Muscle of leg (tissue), 11 donors: Measurements from ENCODE around the gene KCNK7. TPM values are rescaled to one million over a fixed set of nuclear protein-coding genes. Genes with fewer than 3 reads are reported as not detected.

ENCODE experiments used
- DNase-seq: peaks from one replicate; pipeline ENCODE4 v3.0.0; 2013
- H3K27ac ChIP-seq: one replicate; pipeline ENCODE4 v1.5.1; 2013; ENCODE audit warnings: mild to moderate bottlenecking, low read length, control low read depth
- H3K27me3 ChIP-seq: one replicate; pipeline ENCODE4 v1.6.1; 2013; ENCODE audit warnings: low read length; ENCODE audit not compliant: control insufficient read depth, insufficient read depth
- H3K36me3 ChIP-seq: one replicate; pipeline ENCODE4 v1.6.1; 2013; ENCODE audit warnings: low read length; ENCODE audit not compliant: control insufficient read depth, insufficient read depth
- H3K4me1 ChIP-seq: one replicate; pipeline ENCODE4 v1.6.1; 2013; ENCODE audit warnings: low read length; ENCODE audit not compliant: control insufficient read depth, insufficient read depth
- H3K4me3 ChIP-seq: one replicate; pipeline ENCODE4 v1.5.1; 2013; ENCODE audit warnings: low read length, control low read depth
- H3K9me3 ChIP-seq: replicated peaks from 2 replicates; pipeline ENCODE4 v1.6.1; 2013; ENCODE audit warnings: low read depth, low read length; ENCODE audit not compliant: control insufficient read depth
- WGBS: methylation state at CpG from one replicate; pipeline ENCODE4 v1.1.5; 2013; ENCODE audit warnings: missing lambda C conversion rate; ENCODE audit not compliant: insufficient coverage; 5-methylcytosine and 5-hydroxymethylcytosine counted together
- polyA plus RNA-seq, 8 donors: library from polyadenylated mRNA; unstranded; fragments of 120-200 nt; gene quantifications; one replicate each; pipeline versions ENCODE4 v1.2.1 to v1.2.3, GENCODE V29; 2013; ENCODE audit warnings: inconsistent platforms in 1 of 8, low replicate concordance in 1 of 8; ENCODE audit not compliant: insufficient read length in 8 of 8, insufficient read depth in 1 of 8
- total RNA-seq: library from RNA; stranded (reverse); fragments of 120-200 nt; gene quantifications from one replicate; pipeline ENCODE4 v1.2.4, GENCODE V29; 2013

KCNK7 gene
- total and polyA plus RNA-seq, 9 donors: 0.31 to 1.9 (median 0.88) TPM

DNA sequence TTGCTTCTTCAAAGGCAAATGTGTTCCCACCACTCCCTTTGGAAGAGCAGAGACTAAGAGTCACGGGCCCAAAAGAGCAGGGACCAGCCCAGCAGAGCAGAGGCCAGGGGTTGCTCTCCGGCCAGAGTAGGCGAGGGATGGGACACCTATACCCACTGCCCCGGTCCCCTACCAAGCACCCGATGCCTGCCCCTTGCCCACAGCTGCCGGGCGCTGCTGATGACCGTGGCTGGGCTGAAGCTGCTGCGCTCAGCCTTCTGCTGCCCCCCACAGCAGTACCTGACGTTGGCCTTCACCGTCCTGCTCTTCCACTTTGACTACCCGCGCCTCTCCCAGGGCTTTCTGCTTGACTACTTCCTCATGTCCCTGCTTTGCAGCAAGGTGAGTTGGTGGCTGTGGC is 31.6 kb upstream of the KCNK7 start:
- Histone ChIP-seq H3K4me3 (no peak overlapping the region), H3K4me1 (no peaks in the 10 kb centered on the region), H3K27me3 (no peaks in the 10 kb centered on the region), H3K27ac (no peak overlapping the region), H3K36me3 (peaks cover 91% of the 10 kb centered on the region), H3K9me3 (no peaks in the 10 kb centered on the region)
- DNase-seq: no peak
- 93% methylated on average over 13 of the region's 13 CpGs for WGBS

- WGBS: 74% methylated on average over 28 of the region's 30 CpGs
- H3K4me3 ChIP-seq: no peak overlapping the region
- H3K27me3 ChIP-seq: no peaks in the 10 kb centered on the region
- H3K36me3 ChIP-seq: peaks cover 95% of the 10 kb centered on the region
- H3K9me3 ChIP-seq: no peaks in the 10 kb centered on the region
- DNase-seq: peak; percentile 56
- no peaks in the 10 kb centered on the region for H3K4me1 ChIP-seq
- no peak overlapping the region for H3K27ac ChIP-seq
Observed at GRCh38 chr11:65625628-65626342, 30.2 kb upstream of the KCNK7 start.

- no peaks in the 10 kb centered on the region for H3K27me3 ChIP-seq
- 82% methylated on average over 21 of the region's 30 CpGs for WGBS
- no peak for DNase-seq
- no peak overlapping the region for H3K4me3 ChIP-seq
- H3K36me3 ChIP-seq: peaks cover 96% of the 10 kb centered on the region
- no peak overlapping the region for H3K27ac ChIP-seq
- no peaks in the 10 kb centered on the region for H3K9me3 ChIP-seq
- H3K4me1 ChIP-seq: no peaks in the 10 kb centered on the region
Observed at GRCh38 chr11:65624931-65625627, 29.5 kb upstream of the KCNK7 start.

- 92% methylated on average over 14 of the region's 25 CpGs for WGBS
- Histone ChIP-seq H3K4me1 (no peaks in the 10 kb centered on the region), H3K4me3 (no peak overlapping the region), H3K27ac (no peak overlapping the region), H3K9me3 (no peaks in the 10 kb centered on the region), H3K36me3 (peaks cover 96% of the 10 kb centered on the region), H3K27me3 (no peaks in the 10 kb centered on the region)
- DNase-seq: no peak
Observed at GRCh38 chr11:65623852-65624616, 28.4 kb upstream of the KCNK7 start.

DNA sequence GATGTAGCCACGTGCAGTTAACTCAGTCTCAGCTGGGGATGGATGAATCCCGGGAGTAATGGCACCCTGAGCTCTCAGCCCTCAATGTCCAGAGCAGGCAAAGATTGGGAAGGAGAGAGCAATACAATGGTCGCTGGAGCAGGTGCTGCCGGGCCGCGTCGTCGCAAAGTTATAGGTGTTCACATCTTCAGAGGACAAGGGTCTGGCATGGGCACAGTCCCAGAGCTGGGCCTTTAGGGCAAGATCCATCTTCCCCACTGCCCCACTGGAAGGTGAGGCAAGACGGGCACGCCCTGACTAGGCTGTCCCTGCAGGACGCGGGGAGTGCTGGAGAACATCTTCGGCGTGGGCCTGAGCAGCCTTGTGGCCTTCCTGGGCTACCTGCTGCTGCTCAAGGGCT is 27.6 kb upstream of the KCNK7 start:
- no peaks in the 10 kb centered on the region for H3K4me1 ChIP-seq
- H3K27me3 ChIP-seq: no peaks in the 10 kb centered on the region
- no peak for DNase-seq
- peaks cover 96% of the 10 kb centered on the region for H3K36me3 ChIP-seq
- H3K4me3 ChIP-seq: no peak overlapping the region
- no peak overlapping the region for H3K27ac ChIP-seq
- WGBS: 92% methylated on average over 14 of the region's 14 CpGs
- no peaks in the 10 kb centered on the region for H3K9me3 ChIP-seq

DNA sequence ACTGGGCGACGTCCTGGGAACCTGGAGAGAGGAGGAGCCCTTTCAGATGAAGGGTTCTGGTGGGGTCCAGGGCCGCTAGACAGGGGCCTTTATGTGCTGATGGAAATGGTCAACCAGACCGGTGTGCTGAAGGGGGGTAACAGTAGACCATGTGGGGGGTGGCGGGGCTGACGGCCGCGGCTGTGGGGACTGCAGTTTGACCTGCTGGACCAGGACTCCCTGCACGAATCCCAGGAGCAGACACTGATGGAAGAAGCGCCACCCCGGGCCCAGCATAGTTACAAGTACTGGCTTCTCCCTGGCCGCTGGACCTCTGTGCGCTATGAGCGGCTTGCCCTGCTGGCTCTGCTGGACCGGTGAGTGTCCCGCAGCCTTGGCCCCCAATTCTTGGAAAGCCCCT is 26.4 kb upstream of the KCNK7 start:
- Histone ChIP-seq H3K9me3 (no peaks in the 10 kb centered on the region), H3K27me3 (no peaks in the 10 kb centered on the region), H3K4me1 (peaks cover 4% of the 10 kb centered on the region), H3K27ac (no peak overlapping the region), H3K4me3 (no peak overlapping the region), H3K36me3 (peaks cover 96% of the 10 kb centered on the region)
- no peak for DNase-seq
- 91% methylated on average over 16 of the region's 16 CpGs for WGBS

GRCh38 chr11:65621460-65621859 is 25.9 kb upstream of the KCNK7 start:
- WGBS: 90% methylated on average over 13 of the region's 14 CpGs
- Histone ChIP-seq H3K27ac (no peak overlapping the region), H3K36me3 (peaks cover 94% of the 10 kb centered on the region), H3K9me3 (no peaks in the 10 kb centered on the region), H3K4me1 (peaks cover 9% of the 10 kb centered on the region), H3K27me3 (no peaks in the 10 kb centered on the region), H3K4me3 (no peak overlapping the region)
- no peak for DNase-seq

GRCh38 chr11:65620666-65621065 is 25.1 kb upstream of the KCNK7 start:
- 90% methylated on average over 18 of the region's 19 CpGs for WGBS
- no peak overlapping the region for H3K27ac ChIP-seq
- H3K4me1 ChIP-seq: peaks cover 12% of the 10 kb centered on the region
- DNase-seq: no peak
- peaks cover 86% of the 10 kb centered on the region for H3K36me3 ChIP-seq
- H3K27me3 ChIP-seq: no peaks in the 10 kb centered on the region
- no peak overlapping the region for H3K4me3 ChIP-seq
- no peaks in the 10 kb centered on the region for H3K9me3 ChIP-seq

- DNase-seq: no peak
- WGBS: 91% methylated on average over 21 of the region's 29 CpGs
- no peaks in the 10 kb centered on the region for H3K27me3 ChIP-seq
- H3K9me3 ChIP-seq: no peaks in the 10 kb centered on the region
- H3K36me3 ChIP-seq: peaks cover 74% of the 10 kb centered on the region
- H3K4me1 ChIP-seq: peaks cover 12% of the 10 kb centered on the region
- no peak overlapping the region for H3K4me3 ChIP-seq
- no peak overlapping the region for H3K27ac ChIP-seq
Observed at GRCh38 chr11:65619281-65619928, 23.8 kb upstream of the KCNK7 start.

DNA sequence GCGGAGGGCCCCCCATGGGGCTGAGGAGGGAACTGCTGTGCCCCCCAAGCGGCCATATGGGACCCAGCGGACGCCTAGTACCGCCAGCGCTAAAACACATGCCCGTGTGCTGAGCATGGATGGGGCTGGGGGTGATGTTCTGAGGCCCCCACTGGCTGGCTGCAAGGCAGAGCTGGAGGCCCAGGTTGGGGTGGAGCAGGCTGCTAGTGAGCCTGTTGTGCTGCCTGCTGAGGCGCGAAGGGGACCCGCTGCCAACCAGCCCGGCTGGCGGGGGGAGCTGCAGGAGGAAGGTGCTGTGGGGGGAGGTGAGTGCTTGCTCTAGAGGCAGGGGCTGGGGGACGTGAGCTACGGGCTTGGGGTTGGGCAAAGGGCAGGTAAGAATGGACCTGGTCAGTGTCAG is 23.2 kb upstream of the KCNK7 start:
- Histone ChIP-seq H3K27me3 (no peaks in the 10 kb centered on the region), H3K9me3 (no peaks in the 10 kb centered on the region), H3K27ac (no peak overlapping the region), H3K4me1 (peaks cover 14% of the 10 kb centered on the region), H3K36me3 (peaks cover 68% of the 10 kb centered on the region), H3K4me3 (no peak overlapping the region)
- no peak for DNase-seq
- WGBS: 85% methylated on average over 13 of the region's 14 CpGs
